PC-3 (cell line): ENCODE measurements around the gene FAM83E.

Source experiments
- EZH2phosphoT487 ChIP-seq: fragments of 300-600 bp; sonication (generic); IDR thresholded peaks from 2 replicates; pipeline ENCODE4 v1.6.1; 2018; ENCODE audit warnings: mild to moderate bottlenecking, antibody characterized with exemption, low read length, borderline replicate concordance
- TF ChIP-seq, protein P1 (sequence below): fragments of 300-600 bp; sonication (generic); conservative IDR thresholded peaks from 2 replicates; pipeline ENCODE4 v1.5.1; 2017; ENCODE audit warnings: antibody characterized with exemption, low read depth, mild to moderate bottlenecking, low read length

DNA sequence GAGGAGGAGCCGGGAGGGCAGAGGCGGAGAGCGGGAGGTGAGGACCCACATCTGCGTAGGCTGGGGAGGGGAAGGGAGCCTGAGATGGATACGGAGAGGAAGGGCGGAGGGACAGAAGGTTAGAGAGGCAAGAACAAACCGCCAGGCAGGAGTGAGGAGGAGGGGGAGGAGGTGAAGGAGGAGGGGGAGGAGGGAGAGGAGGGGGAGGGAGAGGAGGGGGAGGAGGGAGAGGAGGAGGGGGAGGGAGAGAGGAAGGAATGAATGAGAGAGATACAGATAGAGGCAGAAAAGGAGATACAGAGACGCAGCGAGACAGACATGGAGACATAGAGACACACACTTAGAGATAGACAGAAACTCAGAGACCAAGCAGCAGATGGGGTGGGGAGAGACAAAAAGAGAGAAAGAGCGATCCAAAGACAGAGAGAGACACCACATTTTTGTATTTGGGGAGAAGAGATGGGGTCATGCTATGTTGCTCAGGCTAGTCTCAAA, 31.9 kb upstream of the FAM83E start:
- TF ChIP-seq, protein P1, sequence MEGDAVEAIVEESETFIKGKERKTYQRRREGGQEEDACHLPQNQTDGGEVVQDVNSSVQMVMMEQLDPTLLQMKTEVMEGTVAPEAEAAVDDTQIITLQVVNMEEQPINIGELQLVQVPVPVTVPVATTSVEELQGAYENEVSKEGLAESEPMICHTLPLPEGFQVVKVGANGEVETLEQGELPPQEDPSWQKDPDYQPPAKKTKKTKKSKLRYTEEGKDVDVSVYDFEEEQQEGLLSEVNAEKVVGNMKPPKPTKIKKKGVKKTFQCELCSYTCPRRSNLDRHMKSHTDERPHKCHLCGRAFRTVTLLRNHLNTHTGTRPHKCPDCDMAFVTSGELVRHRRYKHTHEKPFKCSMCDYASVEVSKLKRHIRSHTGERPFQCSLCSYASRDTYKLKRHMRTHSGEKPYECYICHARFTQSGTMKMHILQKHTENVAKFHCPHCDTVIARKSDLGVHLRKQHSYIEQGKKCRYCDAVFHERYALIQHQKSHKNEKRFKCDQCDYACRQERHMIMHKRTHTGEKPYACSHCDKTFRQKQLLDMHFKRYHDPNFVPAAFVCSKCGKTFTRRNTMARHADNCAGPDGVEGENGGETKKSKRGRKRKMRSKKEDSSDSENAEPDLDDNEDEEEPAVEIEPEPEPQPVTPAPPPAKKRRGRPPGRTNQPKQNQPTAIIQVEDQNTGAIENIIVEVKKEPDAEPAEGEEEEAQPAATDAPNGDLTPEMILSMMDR: no peak
- no peak for TF ChIP-seq EZH2phosphoT487
